Neural progenitor cell (in vitro differentiated cells): ENCODE results near the gene ARHGEF4. TPM values are rescaled to one million over a fixed set of nuclear protein-coding genes. Genes with fewer than 3 reads are reported as not detected.

ENCODE experiments used
- DNase-seq: peaks from one replicate; pipeline ENCODE4 v3.0.0-alpha.2; 2016; ENCODE audit warnings: low spot score
- H2AFZ ChIP-seq: fragments of 200-600 bp; sonication (generic); replicated peaks from 2 replicates; pipeline ENCODE4 v1.6.1; 2016; ENCODE audit warnings: antibody characterized with exemption
- H3F3A ChIP-seq: fragments of 200-600 bp; sonication (generic); 2 replicates; pipeline ENCODE4 v1.6.1; 2016; ENCODE audit warnings: antibody characterized with exemption, low read depth
- H3K27ac ChIP-seq: fragments of 200-600 bp; sonication (generic); 2 replicates; pipeline ENCODE4 v1.5.1; 2016; ENCODE audit warnings: mild to moderate bottlenecking
- H3K27me3 ChIP-seq: fragments of 200-600 bp; sonication (generic); 2 replicates; pipeline ENCODE4 v1.6.1; 2016; ENCODE audit warnings: mild to moderate bottlenecking, moderate library complexity
- H3K36me3 ChIP-seq: fragments of 200-600 bp; sonication (generic); 2 replicates; pipeline ENCODE4 v1.5.1; 2016
- H3K4me1 ChIP-seq: fragments of 200-600 bp; sonication (generic); 2 replicates; pipeline ENCODE4 v1.6.1; 2016; ENCODE audit warnings: mixed run types
- H3K4me2 ChIP-seq: fragments of 200-600 bp; sonication (generic); 2 replicates; pipeline ENCODE4 v1.6.1; 2016
- H3K4me3 ChIP-seq: fragments of 200-600 bp; sonication (generic); 2 replicates; pipeline ENCODE4 v1.5.1; 2016
- H3K79me2 ChIP-seq: fragments of 200-600 bp; sonication (generic); 2 replicates; pipeline ENCODE4 v1.6.1; 2016; ENCODE audit warnings: low read depth
- H3K9ac ChIP-seq: fragments of 200-600 bp; sonication (generic); 2 replicates; pipeline ENCODE4 v1.6.1; 2016
- H3K9me3 ChIP-seq: fragments of 200-600 bp; sonication (generic); 2 replicates; pipeline ENCODE4 v1.5.1; 2016; ENCODE audit warnings: low read depth
- H4K20me1 ChIP-seq: fragments of 200-600 bp; sonication (generic); 2 replicates; pipeline ENCODE4 v1.6.1; 2016; ENCODE audit warnings: low read depth
- H3K27ac Mint-ChIP-seq: 3 replicates; pipeline ENCODE4 v1.8.0; 2021; ENCODE audit warnings: mixed read lengths
- H3K27me3 Mint-ChIP-seq: 2 replicates; pipeline ENCODE4 v1.8.0; 2022; ENCODE audit warnings: low read depth, mild to moderate bottlenecking, inconsistent platforms, moderate library complexity, mixed read lengths; ENCODE audit not compliant: insufficient read depth
- H3K36me3 Mint-ChIP-seq: 3 replicates; pipeline ENCODE4 v1.8.0; 2021; ENCODE audit warnings: mixed read lengths
- H3K4me1 Mint-ChIP-seq: 3 replicates; pipeline ENCODE4 v1.8.0; 2021; ENCODE audit warnings: mixed read lengths
- H3K4me3 Mint-ChIP-seq: 3 replicates; pipeline ENCODE4 v1.8.0; 2021; ENCODE audit warnings: mild to moderate bottlenecking, moderate library complexity, mixed read lengths
- H3K9me3 Mint-ChIP-seq: 3 replicates; pipeline ENCODE4 v1.8.0; 2020; ENCODE audit warnings: mixed read lengths
- CTCF ChIP-seq: fragments of 200-600 bp; sonication (generic); IDR thresholded peaks from 2 replicates; pipeline ENCODE4 v1.5.1; 2017; ENCODE audit warnings: antibody characterized with exemption, mild to moderate bottlenecking
- EZH2 ChIP-seq: fragments of 200-600 bp; sonication (generic); IDR thresholded peaks from 2 replicates; pipeline ENCODE4 v1.6.1; 2017; ENCODE audit warnings: antibody characterized with exemption, mild to moderate bottlenecking, moderate library complexity
- EZH2phosphoT487 ChIP-seq: fragments of 200-600 bp; sonication (generic); IDR thresholded peaks from 2 replicates; pipeline ENCODE4 v1.6.1; 2017; ENCODE audit warnings: antibody characterized with exemption
- total RNA-seq: library from RNA; depleted of rRNA; stranded (reverse); fragments of >200 nt; gene quantifications from 2 replicates; pipeline ENCODE4 v1.2.3, GENCODE V29; 2015; ENCODE audit warnings: low replicate concordance

Gene ARHGEF4
- total RNA-seq, 1 donor from 2014 or later, result 22.8 TPM

- Histone ChIP-seq H3K79me2 (no peaks in the 10 kb centered on the region), H3K36me3 (no peaks in the 10 kb centered on the region), H3K27me3 (no peaks in the 10 kb centered on the region), H3K9ac (no peak overlapping the region), H3K4me3 (no peak overlapping the region), H3K9me3 (no peaks in the 10 kb centered on the region), H2AFZ (no peak overlapping the region), H3K27ac (no peak overlapping the region), H4K20me1 (no peaks in the 10 kb centered on the region), H3K4me1 (no peaks in the 10 kb centered on the region), H3K4me2 (peak overlapping the region; percentile 2), H3F3A (no peaks in the 10 kb centered on the region)
- Mint-ChIP-seq H3K4me3 (no peak overlapping the region), H3K27ac (no peak overlapping the region), H3K27me3 (peaks cover 2% of the 10 kb centered on the region), H3K36me3 (no peaks in the 10 kb centered on the region), H3K4me1 (peaks cover 10% of the 10 kb centered on the region), H3K9me3 (no peaks in the 10 kb centered on the region)
- DNase-seq, result no peak
- TF ChIP-seq EZH2, result no peak
- TF ChIP-seq CTCF, result no peak
- no peak for TF ChIP-seq EZH2phosphoT487
These were observed 180.4 kb downstream of the ARHGEF4 start for GRCh38 chr2:131016826-131017741.

DNA sequence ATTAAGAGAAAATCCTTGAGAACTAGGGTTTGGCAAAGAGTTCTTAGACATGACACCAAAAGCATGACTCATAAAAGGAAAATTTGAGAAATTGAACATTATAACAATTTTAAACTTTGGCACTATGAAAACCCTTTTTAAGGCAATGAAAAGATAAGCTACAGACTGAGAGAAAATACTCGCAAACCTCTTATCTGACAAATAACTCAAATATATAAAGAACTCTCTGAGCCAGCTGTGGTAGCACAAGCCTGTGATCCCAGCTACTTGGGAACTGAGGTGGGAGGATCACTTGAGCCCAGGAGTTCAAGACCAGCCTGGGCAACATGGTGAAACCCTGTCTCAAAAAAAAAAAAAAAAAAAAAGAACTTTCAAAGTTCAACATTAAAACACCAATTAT is 186.0 kb downstream of the ARHGEF4 start:
- H3K9ac ChIP-seq, result no peak overlapping the region
- H3K36me3 ChIP-seq, result no peaks in the 10 kb centered on the region
- no peaks in the 10 kb centered on the region for H3K27me3 ChIP-seq
- Mint-ChIP-seq H3K9me3 (no peaks in the 10 kb centered on the region), H3K4me1 (peaks cover 2% of the 10 kb centered on the region), H3K27ac (no peak overlapping the region), H3K4me3 (no peak overlapping the region), H3K36me3 (no peaks in the 10 kb centered on the region), H3K27me3 (peaks cover 2% of the 10 kb centered on the region)
- TF ChIP-seq CTCF, result no peak
- no peak for TF ChIP-seq EZH2phosphoT487
- TF ChIP-seq EZH2, result no peak
- H3K79me2 ChIP-seq, result no peaks in the 10 kb centered on the region
- no peaks in the 10 kb centered on the region for H3F3A ChIP-seq
- DNase-seq, result no peak
- no peaks in the 10 kb centered on the region for H3K9me3 ChIP-seq
- no peak overlapping the region for H3K4me2 ChIP-seq
- no peaks in the 10 kb centered on the region for H4K20me1 ChIP-seq
- H3K4me1 ChIP-seq, result no peaks in the 10 kb centered on the region
- H3K4me3 ChIP-seq, result no peak overlapping the region
- H2AFZ ChIP-seq, result no peak overlapping the region
- no peak overlapping the region for H3K27ac ChIP-seq

DNA sequence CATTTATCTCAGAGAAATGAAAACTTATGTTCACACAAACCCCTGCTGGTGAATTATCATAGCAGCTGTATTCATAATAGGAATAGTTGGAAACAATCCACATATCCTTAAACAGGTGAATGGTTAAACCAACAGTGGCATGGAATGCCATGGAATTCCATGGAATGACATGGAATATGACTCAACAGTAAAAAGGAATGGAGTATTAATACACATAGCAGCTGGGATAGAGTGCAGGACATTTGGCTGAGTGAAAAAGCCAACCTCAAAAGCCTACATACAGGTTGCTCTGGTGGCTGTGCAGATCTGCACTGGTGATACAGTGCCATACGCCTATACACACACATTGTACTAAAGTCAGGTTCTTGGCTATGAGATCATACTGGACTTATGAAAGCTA is 187.0 kb downstream of the ARHGEF4 start:
- no peaks in the 10 kb centered on the region for H3K36me3 Mint-ChIP-seq

More for the DNA sequence above, 187.0 kb downstream of the ARHGEF4 start:
- H3K4me3 ChIP-seq, result no peak overlapping the region
- H3K27ac Mint-ChIP-seq, result no peak overlapping the region
- H3K9me3 Mint-ChIP-seq, result no peaks in the 10 kb centered on the region
- H4K20me1 ChIP-seq, result no peaks in the 10 kb centered on the region
- H3K27me3 Mint-ChIP-seq, result peaks cover 2% of the 10 kb centered on the region
- H2AFZ ChIP-seq, result no peak overlapping the region
- TF ChIP-seq EZH2 (no peak), CTCF (no peak), EZH2phosphoT487 (no peak)
- H3K27me3 ChIP-seq, result no peaks in the 10 kb centered on the region
- no peaks in the 10 kb centered on the region for H3K9me3 ChIP-seq
- no peaks in the 10 kb centered on the region for H3K4me1 ChIP-seq
- no peak overlapping the region for H3K4me2 ChIP-seq
- no peak for DNase-seq
- no peak overlapping the region for H3K9ac ChIP-seq
- no peaks in the 10 kb centered on the region for H3K4me1 Mint-ChIP-seq
- no peak overlapping the region for H3K4me3 Mint-ChIP-seq
- no peaks in the 10 kb centered on the region for H3K36me3 ChIP-seq
- H3F3A ChIP-seq, result no peaks in the 10 kb centered on the region
- H3K79me2 ChIP-seq, result no peaks in the 10 kb centered on the region
- no peak overlapping the region for H3K27ac ChIP-seq
